ENCODE data around the gene FAM161A. TPM values are rescaled to one million over a fixed set of nuclear protein-coding genes. Genes with fewer than 3 reads are reported as not detected.
"Not testable (repeated sequence)": the region's sequence is repeated elsewhere in the genome, so short reads cannot be mapped to it uniquely, and the experiment has no call there.

FAM161A gene
- total RNA-seq, 1 donor from 2014 or later, result 6.9 TPM

- no peak overlapping the region for H3K27ac Mint-ChIP-seq (ENCODE audit: unreplicated experiment)
- TF ChIP-seq CTCF (IDR thresholded peaks at IDR 0.05; ENCODE audit: unreplicated experiment), result no peak
Measured at GRCh38 chr2:61807036-61807757, 46.7 kb downstream of the FAM161A start.

GRCh38 chr2:61802548-61802947 lies 51.3 kb downstream of the FAM161A start:
- Mint-ChIP-seq H3K27me3 (ENCODE audit: unreplicated experiment) (no peaks in the 10 kb centered on the region), H3K4me3 (ENCODE audit: unreplicated experiment) (no peak overlapping the region), H3K4me1 (ENCODE audit: unreplicated experiment) (no peaks in the 10 kb centered on the region), H3K36me3 (ENCODE audit: low read depth, unreplicated experiment) (no peaks in the 10 kb centered on the region), H3K27ac (ENCODE audit: unreplicated experiment) (no peak overlapping the region), H3K9me3 (ENCODE audit: unreplicated experiment) (no peaks in the 10 kb centered on the region)
- no peak for TF ChIP-seq CTCF (IDR thresholded peaks at IDR 0.05; ENCODE audit: unreplicated experiment)
- no peak for DNase-seq (ENCODE audit: low spot score)

More at GRCh38 chr2:61807036-61807757, 46.7 kb downstream of the FAM161A start:
- H3K4me1 Mint-ChIP-seq (ENCODE audit: unreplicated experiment), result no peaks in the 10 kb centered on the region
- peaks cover 3% of the 10 kb centered on the region for H3K27me3 Mint-ChIP-seq (ENCODE audit: unreplicated experiment)
- peaks cover 4% of the 10 kb centered on the region for H3K9me3 Mint-ChIP-seq (ENCODE audit: unreplicated experiment)
- DNase-seq (ENCODE audit: low spot score), result no peak
- H3K36me3 Mint-ChIP-seq (ENCODE audit: low read depth, unreplicated experiment), result no peaks in the 10 kb centered on the region
- H3K4me3 Mint-ChIP-seq (ENCODE audit: unreplicated experiment), result no peak overlapping the region

GRCh38 chr2:61799099-61799498 lies 54.8 kb downstream of the FAM161A start:
- no peaks in the 10 kb centered on the region for H3K27me3 Mint-ChIP-seq (ENCODE audit: unreplicated experiment)

GRCh38 chr2:61797446-61797845 lies 56.4 kb downstream of the FAM161A start:
- H3K9me3 Mint-ChIP-seq (ENCODE audit: unreplicated experiment), result not testable (repeated sequence)

More at GRCh38 chr2:61799099-61799498, 54.8 kb downstream of the FAM161A start:
- H3K4me3 Mint-ChIP-seq (ENCODE audit: unreplicated experiment), result no peak overlapping the region
- no peaks in the 10 kb centered on the region for H3K9me3 Mint-ChIP-seq (ENCODE audit: unreplicated experiment)
- peaks cover 2% of the 10 kb centered on the region for H3K4me1 Mint-ChIP-seq (ENCODE audit: unreplicated experiment)
- no peak for TF ChIP-seq CTCF (IDR thresholded peaks at IDR 0.05; ENCODE audit: unreplicated experiment)
- DNase-seq (ENCODE audit: low spot score), result no peak
- H3K27ac Mint-ChIP-seq (ENCODE audit: unreplicated experiment), result no peak overlapping the region
- H3K36me3 Mint-ChIP-seq (ENCODE audit: low read depth, unreplicated experiment), result no peaks in the 10 kb centered on the region

GRCh38 chr2:61795408-61795807 lies 58.5 kb downstream of the FAM161A start:
- no peak overlapping the region for H3K4me3 Mint-ChIP-seq (ENCODE audit: unreplicated experiment)
- no peak for DNase-seq (ENCODE audit: low spot score)
- no peaks in the 10 kb centered on the region for H3K9me3 Mint-ChIP-seq (ENCODE audit: unreplicated experiment)
- H3K36me3 Mint-ChIP-seq (ENCODE audit: low read depth, unreplicated experiment), result no peaks in the 10 kb centered on the region
- TF ChIP-seq CTCF (IDR thresholded peaks at IDR 0.05; ENCODE audit: unreplicated experiment), result no peak
- no peak overlapping the region for H3K27ac Mint-ChIP-seq (ENCODE audit: unreplicated experiment)
- peaks cover 2% of the 10 kb centered on the region for H3K27me3 Mint-ChIP-seq (ENCODE audit: unreplicated experiment)
- peaks cover 10% of the 10 kb centered on the region for H3K4me1 Mint-ChIP-seq (ENCODE audit: unreplicated experiment)

More at GRCh38 chr2:61797446-61797845, 56.4 kb downstream of the FAM161A start:
- H3K27me3 Mint-ChIP-seq (ENCODE audit: unreplicated experiment); H3K4me3 Mint-ChIP-seq (ENCODE audit: unreplicated experiment); H3K36me3 Mint-ChIP-seq (ENCODE audit: low read depth, unreplicated experiment); DNase-seq (ENCODE audit: low spot score); H3K4me1 Mint-ChIP-seq (ENCODE audit: unreplicated experiment): not testable (repeated sequence)
- H3K27ac Mint-ChIP-seq (ENCODE audit: unreplicated experiment), result peak overlapping the region; percentile 48

Data from endothelial cell (in vitro differentiated cells).